Stimulated activated CD8-positive, alpha-beta memory T cell treated with anti-CD3 and anti-CD28 coated beads, Interleukin-12 subunit alpha, Interleukin-12 subunit beta, amount 100 ng/mL, for 1 hour (primary cell): ENCODE data around the gene CYP27C1.
"Not testable (repeated sequence)": the region's sequence is repeated elsewhere in the genome, so short reads cannot be mapped to it uniquely, and the experiment has no call there.

Source experiments
- DNase-seq: peaks from one replicate; pipeline ENCODE4 v3.0.0-alpha.2; 2020; ENCODE audit warnings: low read depth

Gene CYP27C1

GRCh38 chr2:127220768-127221527, 849 bp upstream of the CYP27C1 start:
- no peak for DNase-seq

GRCh38 chr2:127219171-127220070, 678 bp downstream of the CYP27C1 start:
- DNase-seq: no peak

DNA sequence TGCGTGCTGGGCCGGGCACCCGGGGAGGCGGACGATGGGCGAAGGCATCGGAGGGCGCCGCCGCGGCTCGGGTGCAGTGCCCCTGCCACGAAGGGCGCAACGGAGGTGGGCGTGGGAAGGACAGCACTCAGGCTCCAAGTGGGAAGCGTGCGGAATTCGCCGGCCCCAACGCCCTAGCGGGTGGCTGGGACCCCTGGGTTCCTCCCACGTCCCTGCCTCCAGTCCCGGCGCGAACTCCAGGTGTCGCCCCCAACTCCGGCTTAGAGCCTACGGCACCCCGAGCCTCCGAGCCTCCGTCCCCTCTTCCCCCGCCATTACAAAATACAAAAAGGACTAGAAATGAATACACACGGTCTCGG, 1.3 kb downstream of the CYP27C1 start:
- DNase-seq: no peak

DNA sequence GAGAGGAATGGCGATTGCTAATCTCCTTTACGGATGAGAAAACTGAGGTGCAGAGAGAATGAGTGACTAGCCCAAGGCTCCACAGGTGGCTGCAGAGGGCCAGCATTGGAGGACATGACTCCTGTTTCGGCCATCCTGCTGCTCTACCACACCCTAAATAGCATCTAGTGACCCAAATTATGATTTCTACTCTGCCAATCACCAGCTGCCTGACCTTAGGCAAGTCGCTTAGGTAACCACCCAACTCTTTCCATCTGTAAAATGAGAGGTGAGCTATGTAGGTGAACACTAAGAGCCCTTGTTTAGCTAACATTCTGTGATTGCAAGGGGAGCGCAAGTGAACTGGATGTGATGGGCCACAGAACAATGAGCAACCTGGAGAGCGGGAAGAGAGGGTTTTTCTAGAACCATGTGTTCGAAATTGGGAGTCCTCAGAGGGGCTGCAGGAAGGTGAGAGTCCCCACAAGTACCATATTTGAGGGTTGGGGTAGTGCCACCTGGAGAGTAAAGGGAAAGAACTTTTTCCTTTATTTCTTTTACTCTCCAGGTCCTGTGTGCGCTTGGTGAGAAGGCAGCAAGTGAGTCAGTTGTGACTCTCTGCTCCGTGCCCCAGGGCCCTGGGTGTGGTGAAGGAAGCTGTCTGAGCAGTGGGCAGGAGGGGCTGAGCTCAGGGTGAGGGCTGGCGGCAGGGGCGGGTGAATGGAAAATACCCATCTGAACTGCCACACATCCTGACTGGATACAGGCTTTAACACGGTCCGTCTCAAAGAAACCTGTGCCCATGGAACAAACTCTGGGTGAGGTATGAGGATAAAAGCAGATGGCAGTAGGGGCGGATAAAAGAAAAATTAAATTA, 2.4 kb downstream of the CYP27C1 start:
- DNase-seq: no peak

GRCh38 chr2:127216593-127216992, 3.5 kb downstream of the CYP27C1 start:
- no peak for DNase-seq

DNA sequence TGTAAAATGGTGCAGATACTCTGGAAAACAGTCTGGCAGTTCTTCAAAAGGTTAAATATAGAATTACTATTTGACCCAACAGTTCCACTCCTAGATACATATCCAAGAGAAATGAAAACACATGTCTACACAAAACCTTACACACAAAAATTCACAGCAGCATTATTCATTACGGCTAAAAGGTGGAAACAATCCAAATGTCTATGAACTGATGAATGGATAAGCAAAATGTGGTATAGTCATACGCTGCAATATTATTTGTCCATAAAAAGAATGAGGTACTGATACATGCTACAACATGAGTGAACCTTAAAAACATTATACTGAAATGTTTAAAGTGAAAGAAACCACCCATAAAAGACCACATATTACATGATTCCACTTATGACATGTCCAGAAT, 4.0 kb downstream of the CYP27C1 start:
- DNase-seq: no peak

- not testable (repeated sequence) for DNase-seq
Observed at GRCh38 chr2:127214201-127214600, 5.9 kb downstream of the CYP27C1 start.

- DNase-seq: no peak
Observed at GRCh38 chr2:127208313-127208712, 11.8 kb downstream of the CYP27C1 start.

- no peak for DNase-seq
Observed at GRCh38 chr2:127205218-127206125, 14.6 kb downstream of the CYP27C1 start.

DNA sequence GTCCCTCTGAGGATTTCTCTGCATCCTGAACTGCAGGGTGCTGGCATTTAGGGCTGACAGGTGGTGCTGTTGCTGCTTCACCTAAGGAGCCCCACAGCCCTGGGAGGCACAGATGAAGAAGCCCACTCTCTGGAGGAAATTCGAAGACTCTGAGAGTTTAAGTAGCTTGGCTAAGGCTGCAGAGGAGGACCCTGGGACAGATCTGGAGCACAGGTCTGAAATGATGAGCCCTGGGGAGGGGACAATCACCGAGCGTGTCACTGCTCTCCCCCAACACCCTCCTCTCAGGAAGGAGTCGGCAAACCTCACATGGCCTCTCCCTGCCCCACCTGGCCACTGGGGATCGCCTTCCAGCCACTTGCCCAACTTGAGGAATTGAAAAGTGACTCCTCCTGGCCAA, 18.6 kb downstream of the CYP27C1 start:
- no peak for DNase-seq

GRCh38 chr2:127200962-127201361, 19.1 kb downstream of the CYP27C1 start:
- no peak for DNase-seq

GRCh38 chr2:127199223-127199622, 20.9 kb downstream of the CYP27C1 start:
- DNase-seq: no peak

- DNase-seq: peak; percentile 23
Observed at GRCh38 chr2:127197475-127198385, 22.4 kb downstream of the CYP27C1 start.

DNA sequence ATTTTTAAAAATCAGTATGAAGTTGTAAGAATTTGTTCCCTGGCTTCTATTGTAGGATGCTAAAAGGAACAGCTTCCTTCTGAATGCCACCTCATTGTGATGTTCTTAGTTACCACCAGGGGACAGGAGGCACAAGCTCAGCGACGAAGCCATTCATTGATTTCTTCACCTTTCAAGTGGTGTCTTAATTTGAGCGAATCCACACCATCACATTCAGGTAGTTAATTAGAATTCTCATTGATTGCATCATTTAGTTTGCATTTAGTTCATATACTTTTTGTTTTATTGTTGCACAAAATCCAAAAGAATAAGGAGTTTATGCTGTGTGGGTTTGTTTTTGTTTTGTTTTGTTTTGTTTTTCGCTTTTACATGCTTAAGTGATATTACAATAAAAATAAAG, 23.1 kb downstream of the CYP27C1 start:
- DNase-seq: no peak

- no peak for DNase-seq
Observed at GRCh38 chr2:127196549-127196948, 23.6 kb downstream of the CYP27C1 start.

DNA sequence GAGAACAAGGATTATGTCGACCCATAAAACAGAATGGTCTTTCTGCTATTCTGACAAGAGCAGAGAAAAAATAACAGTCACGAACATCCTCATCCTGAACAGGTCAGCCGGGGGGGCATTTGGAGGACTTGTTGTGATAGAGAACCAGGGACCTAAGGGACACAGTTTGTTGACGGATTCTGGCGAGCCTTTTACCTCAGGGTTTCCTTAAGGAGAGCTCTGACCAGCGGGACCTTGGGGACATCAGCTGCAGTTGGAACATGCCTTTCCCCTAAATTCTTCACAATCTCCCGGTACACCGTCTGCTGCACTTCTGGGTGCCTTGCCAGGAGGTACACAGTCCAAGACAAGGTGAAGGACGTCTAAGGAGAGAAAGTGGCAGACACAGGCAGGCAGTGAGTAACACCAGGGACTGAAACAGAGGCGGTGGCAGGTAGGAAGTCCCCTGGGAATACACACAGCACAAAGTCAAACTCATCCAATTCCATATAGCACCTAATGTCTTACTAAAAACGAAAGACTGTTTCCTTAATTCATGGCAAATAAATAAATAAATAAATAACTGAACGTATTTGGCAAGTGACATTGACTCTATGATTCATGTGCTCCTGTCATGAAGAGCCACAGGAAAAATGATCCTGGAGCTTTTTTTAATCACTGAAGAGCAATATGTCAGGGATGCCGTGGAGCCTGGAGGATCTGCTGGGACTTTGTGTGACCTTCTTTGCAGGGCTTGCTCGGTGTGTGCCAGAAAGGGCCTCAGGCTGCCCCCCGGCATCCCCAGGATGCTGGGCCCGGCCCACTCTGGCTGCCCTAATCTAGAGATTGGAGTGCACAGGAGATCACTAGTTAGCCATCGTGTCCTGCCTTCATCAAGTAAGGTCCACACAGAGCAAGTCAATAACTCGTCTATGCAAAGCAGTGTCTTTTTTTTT, 24.7 kb downstream of the CYP27C1 start:
- DNase-seq: no peak

DNA sequence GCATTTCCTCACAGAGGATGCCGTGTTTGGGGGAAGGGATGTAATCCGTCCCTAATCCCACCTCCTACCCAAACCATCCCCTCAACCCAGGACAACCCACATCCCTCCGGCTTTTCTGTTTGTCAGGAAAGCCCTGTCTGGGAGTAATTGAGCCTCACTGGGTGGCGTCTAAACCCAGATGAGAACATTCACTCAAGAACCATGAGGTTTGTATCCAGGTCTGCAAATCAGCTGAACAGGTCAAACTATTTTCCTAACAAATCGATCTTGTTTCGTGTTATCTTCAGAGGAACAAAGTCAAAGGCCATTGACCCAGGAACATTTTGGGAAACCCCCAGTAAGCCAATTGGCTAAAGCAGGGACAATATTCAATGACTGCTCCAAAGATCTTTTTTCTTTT, 25.7 kb downstream of the CYP27C1 start:
- DNase-seq: no peak

DNA sequence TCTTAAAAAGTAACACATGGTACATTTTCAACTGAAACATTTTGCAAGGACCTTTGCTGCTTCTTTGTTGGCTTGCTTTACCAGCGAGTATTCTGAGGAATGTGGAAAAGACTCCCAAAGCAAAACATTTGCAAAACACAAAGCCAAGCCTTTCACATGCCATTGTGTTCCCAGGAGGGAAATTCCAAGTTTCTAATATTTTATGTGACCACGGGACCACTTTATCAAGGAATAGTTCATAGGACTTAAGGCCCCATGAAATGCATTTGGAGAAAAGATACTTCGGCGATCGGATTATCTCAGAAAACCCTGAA, 26.2 kb downstream of the CYP27C1 start:
- DNase-seq: no peak
